NCI-H2107 treated with DMSO at 0.1 percent for 48 hours (cell line): Measurements from ENCODE around the gene UGT1A4.

Experiments used
- DNase-seq: peaks from one replicate; lab custom pipeline; 2025; ENCODE audit not compliant: unreplicated experiment; lab: John Stamatoyannopoulos, UW

The UGT1A4 gene

DNA sequence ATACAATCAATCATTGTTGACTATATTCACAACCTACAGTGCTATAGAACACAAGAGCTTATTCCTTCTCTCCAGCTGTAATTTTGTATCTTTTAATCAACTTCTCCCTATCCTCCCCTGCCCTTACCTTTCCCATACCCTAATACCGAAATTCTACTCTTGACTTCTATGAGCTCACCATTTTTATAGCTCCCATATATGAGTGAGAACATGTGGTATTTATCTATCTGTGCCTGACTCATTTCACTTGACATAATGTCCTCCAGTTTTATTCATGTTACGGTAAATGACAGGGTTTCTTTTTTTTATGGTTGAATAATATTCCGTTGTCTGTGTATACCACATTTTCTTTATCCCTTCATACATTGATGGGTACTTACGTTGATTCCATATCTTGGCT, 62.2 kb downstream of the UGT1A4 start:
- DNase-seq = no peak

DNA sequence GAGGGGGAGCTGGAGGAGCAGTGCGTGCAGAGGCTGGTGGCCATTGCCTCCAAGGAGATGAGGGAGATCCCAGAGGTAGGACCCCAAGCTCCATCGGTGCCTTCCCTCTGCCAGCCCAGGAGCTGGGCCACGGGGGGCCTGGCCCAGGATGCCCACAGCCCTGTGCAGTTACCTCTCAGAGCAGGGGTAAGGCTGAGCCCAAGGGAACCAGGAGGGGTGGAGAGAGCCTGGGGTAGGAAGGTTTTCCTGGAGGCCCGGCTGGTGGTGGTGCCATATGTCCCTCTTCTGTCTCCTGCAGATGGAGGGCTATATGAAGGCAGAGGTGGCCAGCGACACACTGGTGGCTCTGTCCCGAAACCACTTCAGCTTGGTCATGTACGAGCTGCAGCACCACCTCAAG, 71.0 kb downstream of the UGT1A4 start:
- DNase-seq = no peak

DNA sequence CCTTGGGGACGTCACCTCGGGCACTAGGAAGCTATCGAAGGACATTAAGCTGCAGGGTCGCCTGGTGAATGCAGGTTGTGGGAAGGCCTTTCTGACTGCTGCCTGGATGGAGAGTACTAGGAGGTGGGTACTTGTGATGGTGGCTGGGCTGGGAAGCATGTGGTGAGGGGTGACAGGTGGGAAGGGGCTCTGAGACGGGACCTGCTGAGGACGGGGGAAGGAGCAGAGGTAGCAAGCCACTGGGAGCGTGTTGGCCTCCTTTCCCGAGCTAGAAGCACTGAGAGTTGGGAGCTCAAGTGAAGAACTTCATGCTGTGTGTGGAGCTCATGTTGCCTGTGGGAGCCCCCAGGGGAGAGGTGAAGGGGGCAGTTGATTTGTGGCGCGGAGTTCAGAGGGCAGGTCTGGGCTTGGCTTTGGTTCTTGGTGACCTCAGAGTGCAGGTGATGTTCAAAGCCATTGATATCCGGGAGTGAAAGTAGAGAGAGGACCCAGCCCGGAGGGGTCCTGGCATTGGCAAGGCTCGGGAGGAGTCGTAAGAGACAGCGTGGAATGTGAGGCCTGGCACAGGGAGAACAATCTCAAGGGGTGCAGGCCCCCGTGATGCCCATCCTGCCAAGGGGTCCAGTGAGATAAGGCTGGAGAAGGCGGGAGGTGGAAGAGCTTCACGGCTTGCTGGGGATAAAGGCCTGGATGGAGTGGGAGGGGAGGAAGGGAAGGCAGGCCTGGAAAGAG, 72.8 kb downstream of the UGT1A4 start:
- no peak for DNase-seq

DNA sequence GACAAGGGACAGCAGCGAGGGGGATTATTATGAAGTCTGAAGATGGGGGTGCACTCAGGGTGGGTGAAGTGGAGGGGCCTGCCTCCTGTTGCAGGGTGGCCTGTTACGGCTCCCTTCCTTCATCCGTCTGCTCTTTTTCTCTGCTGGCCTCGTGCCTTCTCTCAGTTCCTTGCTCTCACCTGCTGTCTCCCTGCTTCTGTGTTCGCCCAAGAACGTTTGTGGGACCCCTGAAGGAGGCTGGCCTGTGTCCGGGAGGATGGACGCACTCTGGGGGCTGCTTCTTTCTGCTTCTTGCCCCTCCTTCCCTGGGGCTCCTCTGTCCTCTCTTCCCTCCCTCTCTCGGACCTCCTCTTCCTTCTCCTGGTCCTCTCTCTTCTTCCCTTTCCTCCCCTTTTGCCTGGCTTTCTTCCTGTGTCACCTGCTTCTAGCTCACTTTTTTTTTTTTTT, 73.4 kb downstream of the UGT1A4 start:
- no peak for DNase-seq

DNA sequence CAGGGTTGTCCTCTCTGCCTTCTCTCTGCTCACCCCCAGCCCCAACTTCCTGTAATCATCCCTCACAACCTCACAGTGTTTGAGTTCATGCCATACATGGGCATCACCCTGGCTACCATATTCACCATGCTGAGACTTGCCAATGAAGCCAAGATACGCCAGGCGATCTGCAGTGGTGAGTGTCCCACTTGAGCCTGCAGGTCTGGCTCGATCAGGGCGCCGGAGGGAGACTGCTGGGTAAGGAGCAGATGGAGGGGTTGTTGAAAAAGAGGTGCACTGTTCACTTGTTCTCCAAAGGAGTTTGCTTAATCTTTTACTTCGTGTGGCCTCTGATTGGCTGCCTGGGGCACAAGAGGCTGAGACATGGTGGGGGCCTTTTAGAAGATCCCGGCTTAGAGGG, 74.2 kb downstream of the UGT1A4 start:
- DNase-seq = no peak

DNA sequence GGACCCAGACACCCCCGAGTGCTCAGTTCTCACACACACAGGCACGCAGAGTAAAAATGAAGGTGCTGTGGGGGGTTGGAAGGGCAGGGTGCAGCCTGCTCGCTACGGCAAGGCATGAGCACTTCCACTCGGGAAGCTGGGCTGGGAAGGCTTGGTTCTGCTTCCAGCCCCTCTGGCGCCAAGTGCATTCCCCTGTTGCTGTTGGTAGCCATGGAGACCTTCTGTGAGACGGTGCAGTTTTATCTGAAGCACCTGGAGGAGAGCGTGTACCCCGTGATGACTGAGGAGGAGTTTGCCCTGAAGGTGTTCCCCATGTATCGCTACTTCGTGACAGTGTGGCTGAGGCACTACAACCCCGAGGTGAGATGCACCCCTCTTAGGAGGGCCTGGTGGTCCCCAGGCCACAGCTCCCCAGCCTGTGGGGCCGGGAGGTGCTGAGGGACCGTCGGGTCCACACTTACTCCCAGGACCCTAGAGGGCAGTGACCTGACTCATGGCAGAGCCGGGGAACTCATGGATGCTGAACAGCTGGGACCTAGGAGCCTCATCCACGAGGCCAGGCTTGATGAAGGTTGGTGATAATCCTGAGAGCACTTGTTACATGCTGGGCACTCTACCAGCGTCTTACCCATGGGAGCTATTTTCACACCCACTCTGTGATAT, 75.1 kb downstream of the UGT1A4 start:
- DNase-seq = no peak

DNA sequence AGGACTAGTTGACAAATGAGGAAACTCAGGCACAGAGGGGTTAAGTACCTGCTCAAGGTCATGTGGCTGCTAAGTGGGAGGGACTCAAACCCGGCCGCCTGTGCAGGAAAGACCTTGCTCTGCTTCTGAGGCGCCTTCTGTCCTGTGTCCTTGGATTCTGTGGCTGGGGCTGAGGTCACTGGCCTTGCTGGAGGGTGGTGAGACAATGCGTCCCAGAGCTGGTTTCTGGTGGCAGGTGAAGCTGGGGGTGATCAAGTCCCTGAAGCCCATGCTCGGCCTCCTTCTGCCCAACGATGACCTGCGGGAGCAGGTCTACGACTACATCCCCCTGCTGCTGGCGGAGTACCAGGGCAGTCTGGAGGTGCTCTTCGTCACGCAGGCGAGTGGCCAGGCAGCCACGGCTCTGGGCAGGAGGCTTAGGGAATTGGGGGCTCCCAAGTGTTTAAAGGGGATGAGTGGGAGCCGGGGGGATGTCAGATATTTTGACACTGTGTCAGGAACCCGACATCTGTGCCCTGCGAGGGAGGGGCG, 75.7 kb downstream of the UGT1A4 start:
- DNase-seq = no peak

DNA sequence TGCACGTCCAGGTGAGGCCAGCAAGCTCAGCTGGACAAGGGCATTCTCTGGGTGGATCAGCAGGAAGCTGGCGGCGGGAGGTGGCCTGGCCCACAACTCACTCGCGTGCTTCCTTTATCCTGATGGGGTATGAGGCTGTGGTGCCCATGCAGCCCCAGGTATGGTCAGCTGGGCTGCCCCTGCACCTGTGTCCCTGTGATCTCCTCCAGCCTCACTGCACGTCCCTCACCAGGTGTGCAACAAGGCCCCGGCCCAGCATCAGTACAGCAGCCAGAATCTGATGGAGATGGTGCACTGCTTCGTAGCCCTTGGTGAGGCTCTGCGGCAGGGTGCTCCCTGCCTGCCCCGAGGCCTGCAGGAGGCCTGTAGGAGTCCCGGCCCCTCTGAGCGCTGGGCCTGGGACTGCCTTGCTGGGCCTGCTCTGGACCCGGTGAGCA, 77.2 kb downstream of the UGT1A4 start:
- DNase-seq = no peak

DNA sequence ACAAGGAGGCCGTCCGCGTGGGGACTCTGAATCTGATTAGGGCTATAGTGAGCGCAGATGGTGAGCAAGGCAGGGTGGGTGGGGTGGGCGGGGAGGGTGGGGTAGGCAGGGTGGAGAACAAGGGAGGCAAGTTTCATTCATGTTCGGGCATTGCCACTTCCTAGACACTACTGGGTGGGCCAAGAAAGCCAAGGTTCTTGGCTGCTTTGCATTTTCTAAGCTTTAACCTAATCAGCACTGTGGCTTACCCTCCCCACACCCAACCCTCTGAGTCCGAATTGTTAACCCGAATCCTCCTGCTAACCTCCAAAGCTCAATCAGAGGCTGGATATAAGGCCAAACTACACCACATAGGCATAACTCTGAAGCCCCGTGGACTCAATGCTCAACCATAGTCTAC, 77.7 kb downstream of the UGT1A4 start:
- DNase-seq = no peak

DNA sequence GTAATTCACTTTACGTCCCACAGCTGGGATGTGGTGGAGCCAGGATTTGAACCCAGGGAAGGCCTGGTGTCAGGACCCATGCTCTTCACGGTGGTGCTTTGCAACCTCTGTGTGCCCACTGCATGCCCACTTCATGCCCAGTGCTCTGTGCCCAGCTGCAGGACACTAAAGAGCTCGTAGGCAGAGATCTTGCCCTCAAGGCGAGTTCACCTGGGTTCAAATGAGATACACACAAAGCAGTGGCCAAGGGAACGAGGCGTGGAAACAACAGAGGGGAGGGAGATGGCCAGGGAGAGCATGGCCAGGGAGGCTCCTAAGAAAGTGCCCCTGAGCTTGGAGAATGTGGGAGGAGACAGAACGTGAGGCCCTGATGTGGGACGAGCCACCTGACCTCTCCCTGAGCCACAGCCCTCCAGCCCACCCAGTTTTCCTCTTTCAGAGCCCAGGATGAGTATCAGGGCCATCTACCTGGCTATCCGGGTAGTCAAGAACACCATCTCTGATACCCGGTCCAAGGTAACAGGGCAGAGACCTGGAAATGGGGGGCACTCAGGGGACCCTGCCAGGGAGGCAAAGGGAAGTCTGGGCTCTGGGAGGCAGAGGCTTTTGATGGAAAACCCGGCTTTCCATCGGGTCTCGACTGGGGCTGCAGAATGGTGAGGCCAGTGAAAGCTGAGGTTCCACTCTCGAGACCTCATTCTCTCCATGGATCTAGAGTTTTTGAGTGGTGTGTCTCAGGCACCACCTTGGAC, 80.0 kb downstream of the UGT1A4 start:
- no peak for DNase-seq

DNA sequence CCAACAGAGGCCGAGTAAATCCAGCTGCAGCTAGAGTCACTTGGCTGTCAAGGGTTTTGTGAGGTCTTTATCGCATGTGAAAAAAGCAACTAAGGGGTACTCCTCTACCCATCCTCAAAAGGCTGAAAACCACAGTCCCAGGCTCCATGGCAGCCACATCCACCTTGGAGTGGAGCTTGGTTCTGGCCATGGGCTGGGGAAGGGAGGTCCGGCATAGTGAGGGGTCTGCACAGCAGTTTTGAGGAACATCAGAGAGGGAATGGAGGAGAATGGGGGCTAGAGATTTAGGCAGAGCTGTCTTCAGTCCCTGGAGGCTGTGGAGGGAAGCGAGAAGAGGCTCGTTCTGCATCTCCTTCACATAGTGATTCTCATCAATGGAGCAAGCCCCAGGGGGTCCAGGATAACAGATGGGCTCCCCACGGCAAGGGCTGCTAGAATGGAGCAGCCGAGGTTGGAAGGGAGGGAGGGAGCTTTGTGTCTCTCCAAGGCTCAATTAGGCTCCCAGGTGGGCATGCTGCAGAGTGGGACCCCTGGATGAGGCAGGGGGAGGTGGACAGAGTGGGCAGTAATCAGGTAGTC, 80.6 kb downstream of the UGT1A4 start:
- no peak for DNase-seq

DNA sequence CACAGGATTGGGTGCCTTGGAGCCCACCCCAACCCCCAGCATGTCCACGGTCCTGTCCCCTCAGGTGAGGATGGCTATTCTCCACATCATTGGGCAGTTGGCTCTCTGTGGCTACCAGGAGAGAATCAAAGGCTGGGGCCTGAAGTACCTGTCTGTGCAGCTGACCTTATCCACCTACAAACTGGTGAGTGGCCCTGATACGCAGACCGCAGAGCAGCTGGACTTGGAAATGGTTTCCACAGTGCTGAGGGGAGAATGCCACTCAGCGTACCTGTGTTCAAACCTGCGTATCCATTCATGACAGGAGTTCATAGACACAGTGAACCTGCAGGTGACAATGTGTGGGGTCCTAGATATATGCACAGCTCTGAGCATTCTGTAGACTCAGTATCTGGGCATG, 81.2 kb downstream of the UGT1A4 start:
- no peak for DNase-seq

DNA sequence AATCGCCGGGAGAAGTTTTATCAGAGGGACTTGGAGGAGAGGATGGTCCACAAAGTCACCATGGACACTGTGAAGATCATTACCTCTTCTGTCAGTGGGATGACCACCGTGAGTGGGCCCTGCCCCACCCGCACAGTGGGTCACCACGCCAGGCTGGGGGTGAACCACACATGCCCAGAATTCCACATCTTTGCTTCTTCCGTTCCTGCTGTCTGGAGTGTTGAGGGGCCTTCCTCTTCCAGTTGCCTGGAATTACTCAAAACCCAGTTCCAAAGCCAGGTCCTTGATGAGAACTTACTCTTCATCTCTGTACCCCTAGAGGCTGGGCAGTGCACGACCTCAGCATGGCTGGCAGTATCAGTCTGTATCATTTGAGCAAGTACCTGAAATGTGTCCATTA, 81.7 kb downstream of the UGT1A4 start:
- DNase-seq = no peak

DNA sequence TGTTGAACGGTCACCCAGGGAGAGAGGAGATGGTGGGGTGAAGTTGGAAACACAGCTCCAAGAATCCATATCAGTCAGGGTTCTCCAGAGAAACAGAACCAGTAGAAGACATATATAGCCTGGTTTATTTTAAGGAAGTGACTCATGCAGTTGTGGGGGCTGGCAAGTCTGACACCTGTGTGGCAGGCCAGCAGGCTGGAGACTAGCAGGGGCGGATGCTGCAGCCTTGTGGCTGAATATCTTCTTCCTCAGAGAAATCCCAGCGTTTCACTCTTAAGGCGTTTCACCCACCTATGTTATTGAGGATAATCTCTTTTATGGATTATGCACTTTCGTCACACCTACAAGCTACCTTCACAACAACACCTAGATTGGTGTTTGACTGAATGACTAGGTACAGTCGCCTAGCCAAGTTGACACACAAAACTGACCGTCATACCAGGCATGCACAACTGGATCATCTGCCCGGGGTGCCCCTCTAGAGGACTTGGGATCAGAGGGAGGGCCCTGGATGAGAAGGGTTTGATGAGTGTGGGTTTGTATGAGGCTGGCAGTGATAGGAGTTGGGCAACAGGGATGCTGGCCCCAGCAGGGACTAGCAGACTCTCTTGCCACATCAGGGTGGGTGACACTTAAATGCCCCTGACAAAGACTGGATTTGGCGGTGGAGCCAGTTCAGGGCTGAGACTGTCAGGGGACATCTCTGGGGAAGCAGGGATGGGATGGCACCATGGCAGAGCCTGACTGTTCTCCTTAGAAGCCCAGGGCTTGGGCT, 83.0 kb downstream of the UGT1A4 start:
- no peak for DNase-seq

DNA sequence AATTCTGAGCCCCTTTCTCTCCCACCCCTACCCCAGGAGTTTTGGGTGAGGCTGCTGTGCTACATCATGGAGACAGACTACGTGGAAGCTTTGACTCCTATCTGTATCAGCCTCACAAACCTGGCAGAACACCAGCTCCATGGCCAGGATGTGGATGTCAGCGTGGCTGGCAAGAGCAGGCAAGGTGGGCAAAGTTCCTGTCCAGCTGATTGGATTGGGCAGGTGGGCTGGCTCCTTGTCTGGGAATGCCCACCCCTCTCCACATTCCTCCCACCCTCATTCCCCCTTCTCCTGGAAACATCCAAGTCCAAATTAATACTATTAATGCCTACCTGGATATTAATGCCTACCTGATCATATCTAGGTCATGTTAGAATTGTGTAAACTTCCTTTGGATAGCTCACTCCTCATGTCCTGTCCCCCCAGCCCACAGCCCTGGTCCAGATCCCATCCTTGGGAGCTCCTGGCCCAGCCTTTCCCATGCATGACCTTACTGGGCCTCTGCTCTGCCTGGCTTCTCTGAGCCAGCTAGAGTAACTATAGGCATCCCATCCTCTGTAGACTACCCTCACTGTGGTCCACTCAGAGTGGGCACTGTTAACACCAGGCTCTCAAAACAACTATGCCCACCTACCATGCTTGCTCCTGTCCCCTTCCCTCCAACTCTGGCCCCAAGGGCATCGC, 83.7 kb downstream of the UGT1A4 start:
- DNase-seq = no peak

DNA sequence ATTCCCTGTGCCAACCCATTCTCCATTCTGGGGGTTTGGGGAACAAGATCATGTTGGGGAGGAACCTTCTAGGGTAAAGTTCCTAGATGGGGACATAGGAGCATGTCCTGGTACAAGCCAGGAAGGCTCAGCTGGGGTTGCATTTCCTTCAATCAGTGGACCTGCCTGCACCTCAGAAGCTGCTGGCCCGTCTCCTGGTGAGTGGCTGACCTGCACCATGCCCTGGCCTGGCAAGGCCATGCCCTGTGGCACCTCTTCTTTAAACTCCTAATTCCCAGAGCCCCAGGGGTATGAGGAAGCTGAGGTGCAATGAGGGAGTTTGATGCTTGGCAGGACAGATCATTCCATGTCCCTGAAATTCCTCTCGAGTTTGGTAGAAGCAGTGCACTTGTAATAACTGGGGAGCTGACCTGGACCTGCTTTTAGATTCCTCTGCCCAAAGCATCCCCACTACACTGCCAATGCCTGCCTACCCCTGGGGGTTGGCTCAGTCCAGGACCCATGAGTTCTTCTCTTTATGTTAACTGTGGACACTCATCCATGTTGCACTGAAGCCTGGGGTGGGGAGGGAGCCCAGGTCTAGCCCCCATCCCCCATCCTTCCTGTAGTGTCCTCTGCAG, 84.9 kb downstream of the UGT1A4 start:
- DNase-seq = no peak

DNA sequence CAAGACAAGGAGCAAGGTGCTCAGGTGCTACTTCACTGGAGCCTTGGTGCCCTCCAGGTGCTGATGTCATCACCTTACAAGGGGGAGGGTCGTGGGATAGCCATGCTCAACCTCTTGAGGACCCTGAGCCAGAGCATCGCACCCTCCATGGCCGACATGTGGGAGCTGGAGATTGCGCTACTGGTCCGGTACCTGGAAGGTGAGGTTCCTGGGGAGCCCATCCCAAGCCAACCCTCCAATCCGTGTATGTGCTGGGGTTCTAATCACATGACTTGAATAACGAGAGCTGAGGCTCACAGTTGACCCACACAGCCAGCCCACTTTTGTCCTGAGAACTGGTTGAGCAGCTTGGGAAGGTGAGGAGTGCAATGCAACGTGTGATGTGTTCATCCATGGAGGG, 85.5 kb downstream of the UGT1A4 start:
- DNase-seq = no peak

DNA sequence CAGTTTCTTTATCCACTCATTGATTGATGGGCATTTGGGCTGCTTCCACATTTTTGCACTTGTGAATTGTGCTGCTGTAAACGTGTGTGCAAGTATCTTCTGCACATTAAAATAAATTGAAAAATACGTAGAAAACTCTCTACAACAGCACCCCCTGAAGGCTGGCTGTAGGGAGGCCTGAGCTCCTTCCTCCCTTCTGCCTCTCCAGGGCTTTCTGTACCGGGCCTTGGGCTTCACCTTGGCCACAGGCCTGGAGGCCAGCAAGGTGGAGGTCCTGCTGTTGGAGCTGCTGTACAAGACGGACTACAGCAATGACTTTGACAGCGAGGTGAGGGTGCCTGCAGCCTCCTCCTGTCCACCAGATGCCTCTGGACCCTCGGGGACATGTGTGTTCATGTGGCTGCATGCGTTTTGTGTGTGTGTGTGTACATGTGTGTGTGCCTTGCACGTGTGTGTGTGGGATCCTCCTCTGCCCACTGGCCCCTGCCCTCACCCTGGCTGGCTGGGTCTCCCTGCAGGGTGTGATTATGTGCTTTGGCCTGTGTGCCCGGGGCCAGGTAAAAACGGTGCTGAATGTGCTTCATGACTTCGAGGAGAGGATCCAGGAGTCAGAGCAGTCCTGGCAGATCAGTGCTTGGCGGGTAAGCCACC, 88.8 kb downstream of the UGT1A4 start:
- no peak for DNase-seq
